Heart left ventricle (tissue), 16 donors: Measurements from ENCODE around the gene DHCR24. TPM values are rescaled to one million over a fixed set of nuclear protein-coding genes. Genes with fewer than 3 reads are reported as not detected.

Experiments
- ATAC-seq, 4 donors: fragments of 200-7000 bp; cut with Tn5 transposase; one replicate each; pipeline ENCODE4 v1.9.1; 2020 to 2022; ENCODE audit warnings: moderate library complexity in 4 of 4, mild to moderate bottlenecking in 3 of 4, moderate number of reproducible peaks in 1 of 4
- DNase-seq, 5 donors: peaks; one replicate each; pipeline ENCODE4 v3.0.0-alpha.2; 2020
- H3K27ac ChIP-seq, 12 donors: fragments of 200-600 bp; sonication (generic) in 4 of 12; one replicate each; pipeline versions ENCODE4 v1.5.0 to v1.8.0; 2016 to 2022; ENCODE audit warnings: mild to moderate bottlenecking in 2 of 12
- H3K27me3 ChIP-seq, 9 donors: fragments of 200-600 bp; sonication (generic) in 2 of 9; one replicate each; pipeline versions ENCODE4 v1.5.1 to v1.8.0; 2016 to 2022; ENCODE audit warnings: mild to moderate bottlenecking in 3 of 9
- H3K36me3 ChIP-seq, 9 donors: fragments of 200-600 bp; sonication (generic) in 2 of 9; one replicate each; pipeline versions ENCODE4 v1.5.0 to v1.8.0; 2018 to 2022; ENCODE audit warnings: mild to moderate bottlenecking in 2 of 9
- H3K4me1 ChIP-seq, 12 donors: fragments of 200-600 bp; sonication (generic) in 4 of 12; one replicate each; pipeline versions ENCODE4 v1.5.0 to v1.8.0; 2016 to 2022; ENCODE audit warnings: mild to moderate bottlenecking in 3 of 12
- H3K4me3 ChIP-seq, 12 donors: fragments of 200-600 bp; sonication (generic) in 4 of 12; one replicate each; pipeline versions ENCODE4 v1.5.0 to v1.8.0; 2017 to 2022; ENCODE audit warnings: mild to moderate bottlenecking in 9 of 12, moderate library complexity in 4 of 12
- H3K9me3 ChIP-seq, 12 donors: fragments of 200-600 bp; sonication (generic) in 4 of 12; one replicate each; pipeline versions ENCODE4 v1.5.0 to v1.8.0; 2016 to 2022; ENCODE audit warnings: mild to moderate bottlenecking in 1 of 12
- POLR2A ChIP-seq, 2 donors: fragments of 450-650 bp; IDR thresholded peaks; one replicate each; pipeline ENCODE4 v1.6.1; 2017; ENCODE audit warnings: antibody characterized with exemption in 2 of 2, mild to moderate bottlenecking in 2 of 2, moderate library complexity in 2 of 2
- WGBS, 4 donors: extraction: QIAGEN DNeasy Blood & Tissue Kit in 2 of 4; methylation state at CpG; one replicate each; pipeline versions ENCODE4 v1.1.5 to v1.1.7; 2013 to 2018; 5-methylcytosine and 5-hydroxymethylcytosine counted together
- intact Hi-C, 10 donors: fragments of 100-400 bp; cut with DNase I; formaldehyde crosslinking; loops; one replicate each; pipeline versions ENCODE4 v1.11.1 to v1.14.2; 2022
- polyA plus RNA-seq, 2 donors: library from polyadenylated mRNA; stranded (reverse); fragments of 200-250 nt; gene quantifications; one replicate each; pipeline ENCODE4 v1.2.3, GENCODE V29; 2013
- total RNA-seq, 9 donors: library from RNA; depleted of rRNA in 2 of 9; stranded (reverse); fragments of >200 nt in 2 of 9; fragmentation: NEBNext Ultra II Directional in 3 of 9; extraction: Animal tissue kit (Norgen Biotek cat#: 25700) in 3 of 9; gene quantifications; one replicate each; pipeline versions ENCODE4 v1.1.0 to v1.2.4, GENCODE V29; 2016 to 2023
- TF ChIP-seq, protein P1 (sequence below), 12 donors: fragments of 200-600 bp; sonication (generic) in 4 of 12; IDR thresholded peaks; one replicate each; pipeline versions ENCODE4 v1.5.0 to v1.8.0; 2018 to 2022; ENCODE audit warnings: antibody characterized with exemption in 12 of 12, mild to moderate bottlenecking in 5 of 12
- donor health status: ischemic (EF 13 %, LVEDD 7.1; RV severe dilation, severe dysfunction).
- donor health status: healthy with polysubstance abuse.
- donor health status: DM: no; HTN: yes; CAD: no.
- donor health status: DM: no; HTN: no; CAD: no.
- donor health status: ischemic (EF 25% LVEDD 6.9; RV normal size, moderate dysfunction).
- donor health status: ischemic (EF 25% LVEDD 5.7; RV mildly dilated, moderate dysfunction).
- donor health status: healthy.
- donor health status: DM: yes; HTN: yes; CAD: no.
- donor health status: ischemic (EF 35%, LVEDD 5.7; RV mildly dilated, moderate dysfunction).
- donor health status: nonischemic (EF 11% LVEDD 7.7; RV severe dilation, severe dysfunction).
- donor health status: DM: yes; HTN: yes; CAD: no.
- donor health status: PGD.
- donor health status: ischemic (EF 29% LVEDD 5.4; RV normal size, mild dysfunction).
- donor health status: nonischemic (EF 23%, LVEDD 6.1; RV moderate dilation, normal function).

DHCR24 gene
- total and polyA plus RNA-seq, 11 donors = 5.3 to 109 (median 25.4) TPM

DNA sequence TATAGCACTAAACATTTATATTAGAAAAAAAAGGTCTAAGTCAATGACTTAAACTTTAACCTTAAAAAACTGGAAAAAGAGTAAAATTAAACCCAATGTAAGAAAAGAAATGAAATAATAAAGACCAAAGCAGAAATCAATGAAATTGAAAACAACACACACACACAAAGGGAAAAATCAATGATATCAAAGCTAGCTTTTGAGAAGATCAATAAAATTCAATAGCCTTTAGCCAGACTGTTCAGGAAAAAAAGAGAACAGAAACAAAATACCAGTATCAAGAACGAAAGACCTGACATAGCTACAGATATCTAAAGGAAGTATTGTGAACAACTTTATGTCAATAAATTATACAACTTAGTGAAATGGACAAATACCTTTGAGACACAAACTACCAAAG, 7.1 kb downstream of the DHCR24 start:
- intact Hi-C loops = no loop called here
- no peak for TF ChIP-seq POLR2A (IDR thresholded peaks at IDR 0.05)
- TF ChIP-seq, protein P1, sequence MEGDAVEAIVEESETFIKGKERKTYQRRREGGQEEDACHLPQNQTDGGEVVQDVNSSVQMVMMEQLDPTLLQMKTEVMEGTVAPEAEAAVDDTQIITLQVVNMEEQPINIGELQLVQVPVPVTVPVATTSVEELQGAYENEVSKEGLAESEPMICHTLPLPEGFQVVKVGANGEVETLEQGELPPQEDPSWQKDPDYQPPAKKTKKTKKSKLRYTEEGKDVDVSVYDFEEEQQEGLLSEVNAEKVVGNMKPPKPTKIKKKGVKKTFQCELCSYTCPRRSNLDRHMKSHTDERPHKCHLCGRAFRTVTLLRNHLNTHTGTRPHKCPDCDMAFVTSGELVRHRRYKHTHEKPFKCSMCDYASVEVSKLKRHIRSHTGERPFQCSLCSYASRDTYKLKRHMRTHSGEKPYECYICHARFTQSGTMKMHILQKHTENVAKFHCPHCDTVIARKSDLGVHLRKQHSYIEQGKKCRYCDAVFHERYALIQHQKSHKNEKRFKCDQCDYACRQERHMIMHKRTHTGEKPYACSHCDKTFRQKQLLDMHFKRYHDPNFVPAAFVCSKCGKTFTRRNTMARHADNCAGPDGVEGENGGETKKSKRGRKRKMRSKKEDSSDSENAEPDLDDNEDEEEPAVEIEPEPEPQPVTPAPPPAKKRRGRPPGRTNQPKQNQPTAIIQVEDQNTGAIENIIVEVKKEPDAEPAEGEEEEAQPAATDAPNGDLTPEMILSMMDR (IDR thresholded peaks at IDR 0.05) = no peak
- DNase-seq = no peak
- no peak overlapping the region for H3K27ac ChIP-seq
- no peaks in the 10 kb centered on the region for H3K9me3 ChIP-seq
- no peaks in the 10 kb centered on the region for H3K27me3 ChIP-seq
- H3K4me1 ChIP-seq = peaks cover 0 to 14% (median 0%) of the 10 kb centered on the region in 12 donors
- no peak overlapping the region for H3K4me3 ChIP-seq
- no peak for ATAC-seq
- peaks cover 0 to 21% (median 3%) of the 10 kb centered on the region in 9 donors for H3K36me3 ChIP-seq
- WGBS, 4 donors = 90 to 94% (median 93%) methylated on average over 1 of the region's 1 CpG

DNA sequence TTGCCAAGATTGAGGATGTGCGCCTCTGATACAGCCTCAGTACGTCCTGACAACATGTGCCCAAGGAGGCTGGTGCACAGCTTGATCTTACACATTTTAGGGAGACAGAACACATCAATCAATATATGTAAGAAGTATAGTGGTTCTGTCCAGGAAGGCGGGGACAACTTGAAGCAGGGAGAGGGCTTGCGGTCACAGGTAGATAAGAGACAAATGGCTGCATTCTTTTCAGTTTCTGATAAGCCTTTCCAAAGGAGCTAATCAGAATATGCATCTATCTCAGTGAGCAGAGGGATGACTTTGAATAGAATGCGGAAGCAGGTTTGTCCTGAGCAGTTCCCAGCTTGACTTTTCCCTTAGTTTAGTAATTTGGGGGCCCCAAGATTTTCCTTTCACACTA, 10.2 kb downstream of the DHCR24 start:
- Histone ChIP-seq H3K9me3 (no peaks in the 10 kb centered on the region), H3K36me3 (peaks cover 0 to 32% (median 23%) of the 10 kb centered on the region in 9 donors), H3K4me3 (no peak overlapping the region), H3K27me3 (no peaks in the 10 kb centered on the region), H3K27ac (no peak overlapping the region), H3K4me1 (no peaks in the 10 kb centered on the region)
- 95 to 98% (median 97%) methylated on average over 5 of the region's 5 CpGs for WGBS, 4 donors
- DNase-seq = no peak
- intact Hi-C loops = no loop called here
- TF ChIP-seq, protein P1 (IDR thresholded peaks at IDR 0.05) = no peak
- no peak for TF ChIP-seq POLR2A (IDR thresholded peaks at IDR 0.05)
- no peak for ATAC-seq

DNA sequence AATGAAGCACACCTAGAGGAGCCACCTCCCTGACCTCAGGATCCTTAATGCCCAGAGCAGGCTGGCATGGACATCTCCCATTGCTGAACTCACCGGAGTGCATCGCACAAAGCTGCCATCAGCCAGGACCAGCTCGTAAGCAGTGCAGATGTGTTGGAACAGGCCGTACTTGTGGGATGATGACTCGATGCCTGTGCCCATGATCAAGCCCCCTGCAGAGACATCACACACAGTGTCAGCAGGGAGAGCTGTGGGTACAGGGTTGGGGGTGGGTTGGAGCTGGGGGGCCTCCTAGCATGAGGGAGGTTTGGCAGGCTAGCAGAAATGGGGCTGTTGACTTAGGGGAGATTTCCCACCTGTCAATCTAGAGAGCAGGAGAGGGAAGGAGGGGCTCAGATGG, 12.0 kb downstream of the DHCR24 start:
- 93 to 97% (median 96%) methylated on average over 2 to 5 of the region's 5 CpGs for WGBS, 4 donors
- Histone ChIP-seq H3K4me1 (no peaks in the 10 kb centered on the region), H3K27ac (no peak overlapping the region), H3K9me3 (no peaks in the 10 kb centered on the region), H3K4me3 (no peak overlapping the region), H3K27me3 (no peaks in the 10 kb centered on the region), H3K36me3 (peaks cover 0 to 45% (median 31%) of the 10 kb centered on the region in 9 donors)
- no peak for TF ChIP-seq POLR2A (IDR thresholded peaks at IDR 0.05)
- TF ChIP-seq, protein P1 (IDR thresholded peaks at IDR 0.05) = no peak
- no peak for DNase-seq
- ATAC-seq = no peak
- intact Hi-C loops = no loop called here

DNA sequence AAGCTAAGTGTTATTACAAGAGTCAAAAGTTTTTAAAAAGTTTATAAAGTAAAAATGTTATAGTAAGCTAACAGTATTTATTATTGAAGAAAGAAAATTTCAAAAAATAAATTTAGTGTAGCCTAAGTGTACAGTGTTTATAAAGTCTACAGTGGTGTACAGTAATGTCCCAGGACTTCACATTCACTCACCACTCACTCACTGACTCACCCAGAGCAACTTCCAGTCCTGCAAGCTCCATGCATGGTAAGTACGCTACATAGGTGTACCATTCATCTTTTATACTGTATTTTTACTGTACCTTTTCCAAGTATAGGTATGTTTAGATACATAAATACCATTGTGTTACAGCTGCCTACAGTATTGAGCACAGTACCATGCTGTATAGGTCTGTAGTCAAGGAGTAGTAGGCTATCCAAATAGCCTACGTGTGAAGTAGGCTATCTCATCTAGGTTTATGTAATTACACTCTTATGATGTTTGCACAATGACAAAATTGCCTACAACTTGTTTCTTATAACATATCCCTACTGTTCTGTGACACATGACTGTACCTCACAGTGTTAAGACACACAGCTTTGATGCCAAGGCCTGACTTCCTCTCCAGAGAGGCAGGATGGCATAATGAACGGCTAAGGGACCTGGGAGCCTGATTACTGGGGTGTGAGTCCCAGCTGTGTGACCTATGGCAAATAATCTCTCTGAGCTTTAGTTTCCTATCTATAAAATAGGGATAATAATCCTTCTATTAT, 12.7 kb downstream of the DHCR24 start:
- no peak for DNase-seq
- intact Hi-C loops = no loop called here

More for the DNA sequence above, 12.7 kb downstream of the DHCR24 start:
- Histone ChIP-seq H3K4me1 (no peaks in the 10 kb centered on the region), H3K27ac (no peak overlapping the region), H3K27me3 (no peaks in the 10 kb centered on the region), H3K9me3 (no peaks in the 10 kb centered on the region), H3K4me3 (no peak overlapping the region), H3K36me3 (peaks cover 0 to 47% (median 32%) of the 10 kb centered on the region in 9 donors)
- TF ChIP-seq POLR2A (IDR thresholded peaks at IDR 0.05) = no peak
- TF ChIP-seq, protein P1 (IDR thresholded peaks at IDR 0.05) = no peak
- no peak for ATAC-seq
- WGBS, 4 donors = 86 to 95% (median 90%) methylated on average over 3 of the region's 3 CpGs
